ENCODE measurements around the gene FAM177B. TPM values are rescaled to one million over a fixed set of nuclear protein-coding genes. Genes with fewer than 3 reads are reported as not detected.
A peak's percentile ranks its signal among the peaks of the same experiment; 100 is the strongest.
"Not testable (repeated sequence)": the region's sequence is repeated elsewhere in the genome, so short reads cannot be mapped to it uniquely, and the experiment has no call there.

Gene FAM177B
- total and polyA plus RNA-seq, 9 donors: 0.16 to 0.57 (median 0.20) TPM; not detected in 2

DNA sequence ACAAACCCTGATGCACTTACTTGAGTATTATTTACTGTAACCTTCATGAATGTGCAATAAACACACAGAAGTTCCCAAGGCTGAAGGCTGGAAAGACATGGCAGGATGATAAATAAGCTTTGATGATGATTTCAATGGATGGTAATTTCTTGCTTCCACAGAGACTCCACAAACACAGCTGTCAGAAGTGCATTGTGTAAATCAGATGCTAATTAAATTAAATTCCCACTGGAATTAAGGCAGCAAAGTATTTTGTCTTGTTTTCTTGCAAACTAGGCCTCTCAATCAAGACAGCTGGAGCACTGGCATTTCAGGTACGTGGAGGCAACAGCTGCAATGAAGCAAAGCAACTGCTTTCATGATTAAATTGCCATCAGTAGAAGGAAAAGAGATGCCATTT, 24.1 kb downstream of the FAM177B start:
- H3K4me1 ChIP-seq (ENCODE audit: control insufficient read depth, insufficient read depth, low read length): peaks cover 8% of the 10 kb centered on the region
- no peak overlapping the region for H3K4me3 ChIP-seq (ENCODE audit: low read length)
- WGBS (ENCODE audit: insufficient coverage): no CpG with 5 or more reads among the region's 1 CpG
- no peak overlapping the region for H3K27ac ChIP-seq (ENCODE audit: low read length)
- no peaks in the 10 kb centered on the region for H3K27me3 ChIP-seq (ENCODE audit: control insufficient read depth, insufficient read depth, low read length)
- no peaks in the 10 kb centered on the region for H3K9me3 ChIP-seq (replicated peaks; ENCODE audit: control insufficient read depth, low read depth, low read length)
- H3K36me3 ChIP-seq (ENCODE audit: control insufficient read depth, insufficient read depth, low read length): no peaks in the 10 kb centered on the region
- DNase-seq: peak; percentile 44

DNA sequence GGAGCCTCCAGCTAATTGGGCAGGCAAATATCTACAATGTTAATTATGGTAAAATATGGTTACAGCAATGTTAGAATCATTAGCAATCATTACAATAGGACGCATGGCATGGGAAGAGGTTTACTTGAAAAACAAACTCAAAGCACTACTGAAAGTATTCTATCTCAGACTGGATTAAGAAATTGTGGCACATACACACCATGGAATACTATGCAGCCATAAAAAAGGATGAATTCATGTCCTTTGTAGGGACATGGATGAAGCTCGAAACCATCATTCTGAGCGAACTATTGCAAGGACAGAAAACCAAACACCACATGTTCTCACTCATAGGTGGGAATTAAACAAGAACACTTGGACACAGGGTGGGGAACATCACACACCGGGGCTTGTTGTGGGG, 25.2 kb downstream of the FAM177B start:
- H3K9me3 ChIP-seq (replicated peaks; ENCODE audit: control insufficient read depth, low read depth, low read length); H3K4me3 ChIP-seq (ENCODE audit: low read length); H3K4me1 ChIP-seq (ENCODE audit: control insufficient read depth, insufficient read depth, low read length); H3K27me3 ChIP-seq (ENCODE audit: control insufficient read depth, insufficient read depth, low read length); H3K27ac ChIP-seq (ENCODE audit: low read length); DNase-seq; H3K36me3 ChIP-seq (ENCODE audit: control insufficient read depth, insufficient read depth, low read length): not testable (repeated sequence)
- no CpG with 5 or more reads among the region's 4 CpGs for WGBS (ENCODE audit: insufficient coverage)

DNA sequence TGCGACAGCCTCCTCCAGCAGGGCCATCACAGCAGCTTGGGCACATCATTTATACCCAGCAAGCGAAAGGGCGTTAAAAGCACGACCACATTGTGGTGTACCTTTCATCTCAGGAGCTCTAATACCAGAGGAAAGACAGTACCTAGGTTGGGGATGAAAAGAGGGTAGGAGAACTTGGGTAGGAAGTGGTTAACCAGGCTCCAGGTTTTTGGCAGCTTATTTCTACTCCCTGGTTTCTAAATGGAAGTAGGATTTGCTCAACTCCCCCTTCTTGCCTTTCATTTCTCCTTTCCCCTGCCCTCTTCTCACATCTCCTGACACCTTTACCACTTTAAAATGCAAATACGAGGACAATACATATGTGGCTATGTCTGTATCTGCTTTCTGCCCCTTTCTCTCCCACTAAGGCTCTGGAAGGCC, 30.2 kb downstream of the FAM177B start:
- Histone ChIP-seq H3K4me3 (ENCODE audit: low read length) (no peak overlapping the region), H3K9me3 (replicated peaks; ENCODE audit: control insufficient read depth, low read depth, low read length) (peaks cover 6% of the 10 kb centered on the region), H3K36me3 (ENCODE audit: control insufficient read depth, insufficient read depth, low read length) (no peaks in the 10 kb centered on the region), H3K27me3 (ENCODE audit: control insufficient read depth, insufficient read depth, low read length) (no peaks in the 10 kb centered on the region), H3K27ac (ENCODE audit: low read length) (no peak overlapping the region), H3K4me1 (ENCODE audit: control insufficient read depth, insufficient read depth, low read length) (no peaks in the 10 kb centered on the region)
- DNase-seq: no peak
- WGBS (ENCODE audit: insufficient coverage): no CpG with 5 or more reads among the region's 5 CpGs

DNA sequence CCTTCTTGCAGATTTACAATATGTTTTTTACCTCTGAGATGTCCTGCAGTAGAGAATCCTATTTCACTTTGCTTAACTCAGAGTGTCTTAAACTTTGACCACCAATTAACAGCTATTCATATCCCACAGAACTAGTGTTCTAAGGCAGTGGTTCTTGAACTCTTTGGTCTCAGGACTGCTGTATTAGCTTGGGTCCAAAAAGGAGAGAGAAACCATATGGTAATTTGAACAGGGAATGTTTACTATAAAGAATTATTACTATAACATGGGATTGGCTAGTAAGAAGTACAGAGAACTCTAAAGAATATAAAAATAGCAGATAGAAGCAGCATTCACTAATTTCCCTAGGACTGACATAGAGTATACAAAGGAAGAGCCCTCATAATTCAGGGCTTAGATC, 31.6 kb downstream of the FAM177B start:
- DNase-seq: no peak
- H3K4me1 ChIP-seq (ENCODE audit: control insufficient read depth, insufficient read depth, low read length): peaks cover 8% of the 10 kb centered on the region
- H3K9me3 ChIP-seq (replicated peaks; ENCODE audit: control insufficient read depth, low read depth, low read length): peaks cover 6% of the 10 kb centered on the region
- no peak overlapping the region for H3K4me3 ChIP-seq (ENCODE audit: low read length)
- H3K27ac ChIP-seq (ENCODE audit: low read length): no peak overlapping the region
- H3K36me3 ChIP-seq (ENCODE audit: control insufficient read depth, insufficient read depth, low read length): no peaks in the 10 kb centered on the region
- no peaks in the 10 kb centered on the region for H3K27me3 ChIP-seq (ENCODE audit: control insufficient read depth, insufficient read depth, low read length)

DNA sequence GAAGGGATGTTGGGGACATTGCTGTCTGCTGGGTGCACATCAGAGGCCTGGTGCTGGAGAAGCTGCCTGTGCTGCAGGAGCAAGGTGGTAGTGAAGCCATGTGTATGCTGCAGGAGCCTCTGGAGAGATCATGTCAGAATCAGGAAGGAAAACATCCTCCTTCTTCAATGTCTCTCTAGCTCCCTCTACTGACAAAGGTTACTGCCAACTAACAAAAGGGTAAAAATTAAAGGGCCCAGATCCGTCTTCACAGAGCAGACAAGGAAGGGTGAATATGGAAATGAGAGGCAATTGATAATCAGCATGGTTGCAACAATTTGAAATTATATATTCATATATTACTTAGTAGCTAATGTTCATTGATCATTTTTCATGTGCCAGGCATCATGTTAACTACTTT, 32.2 kb downstream of the FAM177B start:
- Histone ChIP-seq H3K36me3 (ENCODE audit: control insufficient read depth, insufficient read depth, low read length) (no peaks in the 10 kb centered on the region), H3K27me3 (ENCODE audit: control insufficient read depth, insufficient read depth, low read length) (no peaks in the 10 kb centered on the region), H3K4me1 (ENCODE audit: control insufficient read depth, insufficient read depth, low read length) (peaks cover 8% of the 10 kb centered on the region), H3K4me3 (ENCODE audit: low read length) (no peak overlapping the region), H3K9me3 (replicated peaks; ENCODE audit: control insufficient read depth, low read depth, low read length) (peaks cover 6% of the 10 kb centered on the region), H3K27ac (ENCODE audit: low read length) (no peak overlapping the region)
- DNase-seq: no peak
- WGBS (ENCODE audit: insufficient coverage): no CpG with 5 or more reads among the region's 1 CpG

DNA sequence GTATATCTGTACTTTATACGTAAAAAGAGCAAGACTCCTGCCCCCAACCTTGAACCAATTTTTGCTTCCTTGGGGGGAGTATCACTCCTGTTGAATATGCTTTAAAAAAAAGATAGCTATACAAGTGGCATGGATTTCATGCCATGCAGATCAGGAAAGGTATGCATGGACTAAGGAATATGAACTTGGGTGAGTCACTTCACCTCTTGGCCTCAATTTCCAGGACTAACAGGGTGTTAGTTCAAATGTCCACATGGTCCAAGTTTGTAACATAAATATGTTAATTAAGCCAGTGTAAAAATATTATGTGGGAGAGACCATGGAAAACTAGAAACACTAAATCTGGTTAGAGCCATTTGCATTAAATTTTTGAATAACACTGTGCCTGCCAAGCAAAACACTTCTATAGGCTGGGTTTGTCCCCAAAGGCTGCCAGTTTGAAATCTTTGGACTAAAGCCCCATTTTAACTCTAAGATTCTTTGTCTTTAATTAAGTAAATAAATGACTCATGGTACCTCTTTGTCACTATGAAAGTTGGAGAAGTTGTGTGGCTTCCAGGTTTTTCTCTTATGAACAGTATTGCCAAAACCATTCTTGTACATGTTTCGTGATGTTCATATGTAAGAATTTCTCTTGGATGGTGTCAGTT, 33.1 kb downstream of the FAM177B start:
- Histone ChIP-seq H3K4me1 (ENCODE audit: control insufficient read depth, insufficient read depth, low read length) (peaks cover 8% of the 10 kb centered on the region), H3K4me3 (ENCODE audit: low read length) (no peak overlapping the region), H3K27ac (ENCODE audit: low read length) (no peak overlapping the region), H3K27me3 (ENCODE audit: control insufficient read depth, insufficient read depth, low read length) (no peaks in the 10 kb centered on the region), H3K9me3 (replicated peaks; ENCODE audit: control insufficient read depth, low read depth, low read length) (peaks cover 6% of the 10 kb centered on the region), H3K36me3 (ENCODE audit: control insufficient read depth, insufficient read depth, low read length) (no peaks in the 10 kb centered on the region)
- DNase-seq: no peak
- no CpG with 5 or more reads among the region's 2 CpGs for WGBS (ENCODE audit: insufficient coverage)

DNA sequence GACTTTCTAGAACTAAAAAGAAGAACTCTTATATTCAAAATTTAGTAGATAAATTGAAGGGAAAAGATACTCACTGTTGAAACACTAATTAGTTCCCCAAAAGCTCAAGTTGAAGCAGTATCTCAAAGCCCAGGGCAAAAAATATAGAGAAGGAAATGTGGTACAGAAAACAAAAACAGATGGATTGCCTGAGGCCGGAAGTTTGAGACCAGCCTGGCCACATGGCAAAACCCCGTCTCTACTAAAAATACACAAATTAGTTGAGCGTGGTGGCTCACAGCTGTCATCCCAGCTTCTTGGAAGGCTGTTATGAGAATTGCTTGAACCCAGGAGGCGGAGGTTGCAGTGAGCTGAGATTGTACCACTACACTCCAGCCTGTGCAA, 36.0 kb downstream of the FAM177B start:
- Histone ChIP-seq H3K9me3 (replicated peaks; ENCODE audit: control insufficient read depth, low read depth, low read length) (peaks cover 6% of the 10 kb centered on the region), H3K4me3 (ENCODE audit: low read length) (no peak overlapping the region), H3K27me3 (ENCODE audit: control insufficient read depth, insufficient read depth, low read length) (no peaks in the 10 kb centered on the region), H3K4me1 (ENCODE audit: control insufficient read depth, insufficient read depth, low read length) (peaks cover 8% of the 10 kb centered on the region), H3K27ac (ENCODE audit: low read length) (peak overlapping the region; percentile 66), H3K36me3 (ENCODE audit: control insufficient read depth, insufficient read depth, low read length) (no peaks in the 10 kb centered on the region)
- no CpG with 5 or more reads among the region's 4 CpGs for WGBS (ENCODE audit: insufficient coverage)
- peak; percentile 70 for DNase-seq

DNA sequence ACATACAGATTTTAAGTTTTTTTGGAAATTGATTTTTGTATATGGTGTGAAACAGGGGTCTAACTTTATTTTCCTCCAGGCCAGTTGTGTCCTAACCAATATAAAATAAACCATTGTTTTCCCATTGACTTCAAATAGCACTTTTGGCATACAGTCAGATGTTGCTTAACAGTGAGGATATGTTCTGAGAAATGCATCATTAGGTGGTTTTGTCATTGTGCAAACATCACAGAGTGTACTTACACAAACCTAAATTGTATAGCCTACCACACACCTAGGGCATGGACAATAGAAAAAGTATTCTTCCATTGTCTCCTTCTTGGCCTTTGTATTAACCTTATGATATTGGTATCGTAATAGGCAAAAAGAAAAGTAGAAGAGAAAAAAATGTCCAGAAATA, 40.5 kb downstream of the FAM177B start:
- Histone ChIP-seq H3K27ac (ENCODE audit: low read length) (no peak overlapping the region), H3K36me3 (ENCODE audit: control insufficient read depth, insufficient read depth, low read length) (no peaks in the 10 kb centered on the region), H3K27me3 (ENCODE audit: control insufficient read depth, insufficient read depth, low read length) (no peaks in the 10 kb centered on the region), H3K4me3 (ENCODE audit: low read length) (no peak overlapping the region), H3K9me3 (replicated peaks; ENCODE audit: control insufficient read depth, low read depth, low read length) (no peaks in the 10 kb centered on the region), H3K4me1 (ENCODE audit: control insufficient read depth, insufficient read depth, low read length) (peaks cover 6% of the 10 kb centered on the region)
- no peak for DNase-seq
- no CpG with 5 or more reads among the region's 1 CpG for WGBS (ENCODE audit: insufficient coverage)

DNA sequence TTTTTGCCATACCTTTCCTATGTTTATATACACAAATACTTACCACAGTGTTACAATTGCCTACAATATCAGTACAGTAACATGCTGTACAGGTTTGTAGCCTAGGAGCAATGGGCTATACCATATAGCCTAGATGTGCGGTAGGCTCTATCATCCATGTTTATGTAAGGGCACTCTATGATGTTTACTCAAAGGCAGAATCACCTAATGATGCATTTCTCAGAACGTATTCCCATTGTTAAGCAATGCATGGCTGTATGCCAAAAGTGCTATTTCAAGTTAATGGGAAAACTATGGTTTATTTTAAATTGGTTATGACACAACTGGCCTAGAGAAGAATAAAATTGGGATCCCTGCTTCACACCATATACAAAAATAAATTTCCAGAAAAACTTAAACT, 41.0 kb downstream of the FAM177B start:
- Histone ChIP-seq H3K27ac (ENCODE audit: low read length) (no peak overlapping the region), H3K36me3 (ENCODE audit: control insufficient read depth, insufficient read depth, low read length) (no peaks in the 10 kb centered on the region), H3K27me3 (ENCODE audit: control insufficient read depth, insufficient read depth, low read length) (no peaks in the 10 kb centered on the region), H3K9me3 (replicated peaks; ENCODE audit: control insufficient read depth, low read depth, low read length) (no peaks in the 10 kb centered on the region), H3K4me1 (ENCODE audit: control insufficient read depth, insufficient read depth, low read length) (peaks cover 3% of the 10 kb centered on the region), H3K4me3 (ENCODE audit: low read length) (no peak overlapping the region)
- WGBS (ENCODE audit: insufficient coverage): 100% methylated on average over 1 of the region's 2 CpGs
- no peak for DNase-seq

DNA sequence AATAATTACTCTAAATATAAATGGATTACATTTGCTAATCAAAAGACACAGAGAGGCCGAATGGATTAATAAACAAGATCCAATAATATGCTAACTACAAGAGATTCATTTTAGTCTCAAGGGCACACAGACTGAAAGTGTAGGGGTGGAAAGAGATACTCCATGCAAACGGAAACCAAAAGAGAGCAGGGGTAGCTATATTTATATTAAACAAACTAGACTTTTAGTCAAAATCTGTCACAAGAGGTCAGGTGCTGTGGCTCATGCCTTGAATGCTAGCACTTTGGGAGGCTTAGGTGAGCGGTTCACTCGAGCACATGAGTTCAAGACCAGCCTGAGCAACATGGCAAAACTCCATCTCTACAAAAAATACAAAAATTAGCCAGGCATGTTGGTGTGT, 44.2 kb downstream of the FAM177B start:
- DNase-seq: no peak
- H3K9me3 ChIP-seq (replicated peaks; ENCODE audit: control insufficient read depth, low read depth, low read length): no peaks in the 10 kb centered on the region
- no CpG with 5 or more reads among the region's 4 CpGs for WGBS (ENCODE audit: insufficient coverage)

DNA sequence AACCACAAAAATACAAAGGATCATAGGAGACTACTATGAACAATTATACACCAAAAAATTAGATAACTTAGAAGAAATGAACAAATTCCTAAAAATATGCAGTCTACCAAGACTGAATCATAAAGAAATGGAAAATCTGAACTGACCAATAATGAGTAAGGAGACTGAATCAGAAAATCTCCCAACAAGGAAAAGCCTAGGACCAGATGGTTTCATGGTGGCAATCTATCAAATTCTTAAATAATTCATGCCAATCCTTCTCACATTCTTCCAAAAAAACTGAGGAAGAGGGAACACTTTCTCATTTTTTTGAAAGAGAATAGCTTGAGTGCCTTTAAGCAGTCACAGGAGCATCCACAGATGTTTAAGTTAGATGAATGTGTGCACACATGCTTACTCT, 46.0 kb downstream of the FAM177B start:
- Histone ChIP-seq H3K36me3 (ENCODE audit: control insufficient read depth, insufficient read depth, low read length) (no peaks in the 10 kb centered on the region), H3K4me1 (ENCODE audit: control insufficient read depth, insufficient read depth, low read length) (peaks cover 24% of the 10 kb centered on the region), H3K9me3 (replicated peaks; ENCODE audit: control insufficient read depth, low read depth, low read length) (no peaks in the 10 kb centered on the region), H3K27ac (ENCODE audit: low read length) (no peak overlapping the region), H3K27me3 (ENCODE audit: control insufficient read depth, insufficient read depth, low read length) (no peaks in the 10 kb centered on the region), H3K4me3 (ENCODE audit: low read length) (no peak overlapping the region)
- no peak for DNase-seq

More for the DNA sequence above, 44.2 kb downstream of the FAM177B start:
- H3K4me3 ChIP-seq (ENCODE audit: low read length): no peak overlapping the region
- H3K27me3 ChIP-seq (ENCODE audit: control insufficient read depth, insufficient read depth, low read length): no peaks in the 10 kb centered on the region
- H3K36me3 ChIP-seq (ENCODE audit: control insufficient read depth, insufficient read depth, low read length): no peaks in the 10 kb centered on the region
- peaks cover 7% of the 10 kb centered on the region for H3K4me1 ChIP-seq (ENCODE audit: control insufficient read depth, insufficient read depth, low read length)
- no peak overlapping the region for H3K27ac ChIP-seq (ENCODE audit: low read length)

Measured in muscle of leg (tissue), 11 donors.